Measurements from ENCODE around the gene EGLN3. TPM values are rescaled to one million over a fixed set of nuclear protein-coding genes. Genes with fewer than 3 reads are reported as not detected.

The EGLN3 gene
- total and polyA plus RNA-seq, 2 donors (not counting 3 experiments of a cell fraction or from before 2014, with no cell fraction given): 0.20 TPM; not detected in 1

GRCh38 chr14:33922125-33922524, 28.7 kb downstream of the EGLN3 start:
- peak; percentile 49 for TF ChIP-seq GATA2 (IDR thresholded peaks at IDR 0.05; ENCODE audit: insufficient read depth, insufficient read length, low read depth, low read length)
- TF ChIP-seq MAX (IDR thresholded peaks at IDR 0.05; ENCODE audit: insufficient read depth, insufficient read length): no peak
- TF ChIP-seq FOS (IDR thresholded peaks at IDR 0.05; ENCODE audit: borderline replicate concordance, insufficient read depth, low read length): peak; percentile 95
- TF ChIP-seq EZH2 (IDR thresholded peaks at IDR 0.05; ENCODE audit: borderline replicate concordance, low read depth, low read length, severe bottlenecking): no peak
- peak; percentile 55 for TF ChIP-seq JUN (IDR thresholded peaks at IDR 0.05; ENCODE audit: borderline replicate concordance, insufficient read depth, insufficient read length, low read depth)
- TF ChIP-seq POLR2AphosphoS5 (IDR thresholded peaks at IDR 0.05; ENCODE audit: insufficient read depth, low read depth, low read length): peak; percentile 48
- no TSS peak for BruUV-seq (replicated peaks)
- POLR2A ChIA-PET: no interaction called here
- intact Hi-C loops (cut with micrococcal nuclease) (no loop called here), dilution Hi-C loops (cut with MboI; ENCODE audit: extremely low pct_ligation_motif_present, low sequenced_read_pairs) (no loop called here)
- Histone ChIP-seq H3K9me3 (replicated peaks; ENCODE audit: control insufficient read depth, insufficient read depth, low read length) (no peaks in the 10 kb centered on the region), H3K4me3 (replicated peaks in 1 of 3; ENCODE audit: insufficient read depth in 1 of 3, low read depth in 1 of 3, low read length in 3 of 3) (no peak overlapping the region), H3K4me1 (ENCODE audit: control insufficient read depth, extremely low read depth, insufficient read depth, low read length) (peaks cover 13% of the 10 kb centered on the region), H3K79me2 (ENCODE audit: control insufficient read depth, insufficient read depth, low read length) (no peaks in the 10 kb centered on the region), H3K9ac (replicated peaks; ENCODE audit: extremely low read depth, insufficient read depth, low read length) (no peak overlapping the region), H4K20me1 (replicated peaks; ENCODE audit: control insufficient read depth, extremely low read depth, insufficient read depth, low read length) (no peaks in the 10 kb centered on the region), H2AFZ (ENCODE audit: low read depth, low read length) (no peak overlapping the region), H3K36me3 (ENCODE audit: control insufficient read depth in 2 of 2, extremely low read depth in 1 of 2, insufficient read depth in 2 of 2, low read length in 2 of 2) (no peaks in the 10 kb centered on the region), H3K9me1 (replicated peaks; ENCODE audit: control insufficient read depth, extremely low read depth, insufficient read depth, low read length) (no peaks in the 10 kb centered on the region), H3K27ac (ENCODE audit: insufficient read depth, low read depth, low read length) (peak overlapping the region; percentile 2), H3K4me2 (ENCODE audit: insufficient read depth, low read length) (no peak overlapping the region), H3K27me3 (ENCODE audit: control insufficient read depth in 2 of 2, insufficient read depth in 2 of 2, low read length in 2 of 2) (no peaks in the 10 kb centered on the region)
- peak; percentile 88 for DNase-seq (ENCODE audit: low read depth, low spot score)
- CTCF ChIA-PET: interaction anchor here (0.7 to 0.9 kb wide), 2 partner anchors 77 to 177 kb away, joined by 3 read pairs; no protein-coding TSS in a partner anchor
- FAIRE-seq: peak; percentile 84

GRCh38 chr14:33918256-33918655, 32.6 kb downstream of the EGLN3 start:
- ChIA-PET CTCF (no interaction called here), POLR2A (no interaction called here)
- H3K27ac ChIP-seq (ENCODE audit: insufficient read depth, low read depth, low read length): no peak overlapping the region
- dilution Hi-C loops (cut with MboI; ENCODE audit: extremely low pct_ligation_motif_present, low sequenced_read_pairs) (no loop called here), intact Hi-C loops (cut with micrococcal nuclease) (loop anchor here (5.0 kb wide), 1 partner anchor 144 kb away; no protein-coding TSS in a partner anchor)
- no peaks in the 10 kb centered on the region for H3K9me1 ChIP-seq (replicated peaks; ENCODE audit: control insufficient read depth, extremely low read depth, insufficient read depth, low read length)
- no peak overlapping the region for H2AFZ ChIP-seq (ENCODE audit: low read depth, low read length)
- H3K4me3 ChIP-seq (replicated peaks in 1 of 3; ENCODE audit: insufficient read depth in 1 of 3, low read depth in 1 of 3, low read length in 3 of 3): no peak overlapping the region
- BruUV-seq (replicated peaks): no TSS peak
- no peaks in the 10 kb centered on the region for H4K20me1 ChIP-seq (replicated peaks; ENCODE audit: control insufficient read depth, extremely low read depth, insufficient read depth, low read length)
- H3K36me3 ChIP-seq (ENCODE audit: control insufficient read depth in 2 of 2, extremely low read depth in 1 of 2, insufficient read depth in 2 of 2, low read length in 2 of 2): no peaks in the 10 kb centered on the region
- FAIRE-seq (no peak), DNase-seq (ENCODE audit: low read depth, low spot score) (no peak)
- H3K9me3 ChIP-seq (replicated peaks; ENCODE audit: control insufficient read depth, insufficient read depth, low read length): no peaks in the 10 kb centered on the region
- H3K4me2 ChIP-seq (ENCODE audit: insufficient read depth, low read length): no peak overlapping the region
- no peak overlapping the region for H3K9ac ChIP-seq (replicated peaks; ENCODE audit: extremely low read depth, insufficient read depth, low read length)
- peaks cover 34% of the 10 kb centered on the region for H3K4me1 ChIP-seq (ENCODE audit: control insufficient read depth, extremely low read depth, insufficient read depth, low read length)
- H3K27me3 ChIP-seq (ENCODE audit: control insufficient read depth in 2 of 2, insufficient read depth in 2 of 2, low read length in 2 of 2): no peaks in the 10 kb centered on the region
- no peak for TF ChIP-seq MYC (IDR thresholded peaks at IDR 0.05; ENCODE audit: low read depth, low read length)
- TF ChIP-seq FOS (IDR thresholded peaks at IDR 0.05; ENCODE audit: borderline replicate concordance, insufficient read depth, low read length): no peak
- TF ChIP-seq GATA2 (IDR thresholded peaks at IDR 0.05; ENCODE audit: insufficient read depth, insufficient read length, low read depth, low read length): no peak
- no peak for TF ChIP-seq EZH2 (IDR thresholded peaks at IDR 0.05; ENCODE audit: borderline replicate concordance, low read depth, low read length, severe bottlenecking)
- TF ChIP-seq POLR2A (IDR thresholded peaks at IDR 0.05; ENCODE audit: low read depth, low read length): no peak
- no peak for TF ChIP-seq CTCF (IDR thresholded peaks at IDR 0.05; ENCODE audit: extremely low read depth in 1 of 2, insufficient read depth in 1 of 2, low read depth in 1 of 2, low read length in 2 of 2)
- no peak for TF ChIP-seq JUN (IDR thresholded peaks at IDR 0.05; ENCODE audit: borderline replicate concordance, insufficient read depth, insufficient read length, low read depth)
- no peak for TF ChIP-seq POLR2AphosphoS5 (IDR thresholded peaks at IDR 0.05; ENCODE audit: insufficient read depth, low read depth, low read length)
- no peak for TF ChIP-seq MAX (IDR thresholded peaks at IDR 0.05; ENCODE audit: insufficient read depth, insufficient read length)
- H3K79me2 ChIP-seq (ENCODE audit: control insufficient read depth, insufficient read depth, low read length): no peaks in the 10 kb centered on the region

All from endothelial cell of umbilical vein (primary cell).